Mesendoderm (in vitro differentiated cells): Measurements from ENCODE around the gene TSPAN18.

Experiments used
- DNase-seq: peaks from one replicate; pipeline ENCODE4 v3.0.0; 2013
- H2AK5ac ChIP-seq: 2 replicates; pipeline ENCODE4 v1.6.1; 2013; ENCODE audit warnings: low read length, inconsistent platforms
- H2BK120ac ChIP-seq: 2 replicates; pipeline ENCODE4 v1.6.1; 2013; ENCODE audit warnings: low read depth, mild to moderate bottlenecking, low read length, moderate library complexity, mixed read lengths
- H2BK15ac ChIP-seq: replicated peaks from 2 replicates; pipeline ENCODE4 v1.6.1; 2013; ENCODE audit warnings: low read depth, mild to moderate bottlenecking, moderate library complexity
- H2BK5ac ChIP-seq: 2 replicates; pipeline ENCODE4 v1.6.1; 2013; ENCODE audit warnings: low read length, inconsistent platforms
- H3K18ac ChIP-seq: 2 replicates; pipeline ENCODE4 v1.6.1; 2013; ENCODE audit warnings: mild to moderate bottlenecking, low read length, mixed read lengths
- H3K23ac ChIP-seq: one replicate; pipeline ENCODE4 v1.6.1; 2013; ENCODE audit warnings: low read length
- H3K27ac ChIP-seq: 2 replicates; pipeline ENCODE4 v1.5.1; 2013; ENCODE audit warnings: low read depth, mild to moderate bottlenecking, inconsistent platforms, low read length, moderate library complexity
- H3K27me3 ChIP-seq: 2 replicates; pipeline ENCODE4 v1.6.1; 2013; ENCODE audit warnings: low read length, control low read depth, mild to moderate bottlenecking, inconsistent platforms; ENCODE audit not compliant: insufficient read depth, poor library complexity
- H3K36me3 ChIP-seq: 2 replicates; pipeline ENCODE4 v1.6.1; 2013; ENCODE audit warnings: low read length, inconsistent platforms; ENCODE audit not compliant: control insufficient read depth, insufficient read depth
- H3K4ac ChIP-seq: one replicate; pipeline ENCODE4 v1.6.1; 2013; ENCODE audit warnings: low read depth, mild to moderate bottlenecking, low read length, moderate library complexity
- H3K4me1 ChIP-seq: 2 replicates; pipeline ENCODE4 v1.6.1; 2013; ENCODE audit warnings: low read depth, low read length, inconsistent platforms; ENCODE audit not compliant: control insufficient read depth
- H3K4me2 ChIP-seq: 2 replicates; pipeline ENCODE4 v1.6.1; 2013; ENCODE audit warnings: low read length
- H3K4me3 ChIP-seq: 2 replicates; pipeline ENCODE4 v1.5.1; 2013; ENCODE audit warnings: mild to moderate bottlenecking, low read length
- H3K56ac ChIP-seq: one replicate; pipeline ENCODE4 v1.6.1; 2013; ENCODE audit warnings: low read length
- H3K79me1 ChIP-seq: 2 replicates; pipeline ENCODE4 v1.6.1; 2013; ENCODE audit warnings: low read length, inconsistent platforms
- H3K79me2 ChIP-seq: 2 replicates; pipeline ENCODE4 v1.6.1; 2013; ENCODE audit warnings: mild to moderate bottlenecking, low read length; ENCODE audit not compliant: control insufficient read depth, insufficient read depth
- H3K9ac ChIP-seq: 2 replicates; pipeline ENCODE4 v1.6.1; 2013; ENCODE audit warnings: low read length, inconsistent platforms
- H4K5ac ChIP-seq: one replicate; pipeline ENCODE4 v1.6.1; 2013; ENCODE audit warnings: low read length
- H4K8ac ChIP-seq: one replicate; pipeline ENCODE4 v1.6.1; 2013; ENCODE audit warnings: low read depth, mild to moderate bottlenecking, control low read depth, low read length, moderate library complexity
- WGBS: extraction: QIAGEN DNeasy Blood & Tissue Kit; methylation state at CpG from one replicate; pipeline ENCODE4 v1.1.7; 2013; ENCODE audit warnings: low lambda C conversion rate, missing lambda C conversion rate; ENCODE audit not compliant: insufficient coverage; ENCODE audit errors: extremely low coverage; 5-methylcytosine and 5-hydroxymethylcytosine counted together

TSPAN18 gene

GRCh38 chr11:44835296-44835695, 108.5 kb downstream of the TSPAN18 start:
- no peak overlapping the region for H3K18ac ChIP-seq
- no CpG with 5 or more reads among the region's 4 CpGs for WGBS
- H2BK120ac ChIP-seq: no peak overlapping the region
- no peak overlapping the region for H3K4ac ChIP-seq
- no peaks in the 10 kb centered on the region for H3K27me3 ChIP-seq
- H3K4me3 ChIP-seq: no peak overlapping the region
- H3K79me2 ChIP-seq: no peaks in the 10 kb centered on the region
- no peak overlapping the region for H4K5ac ChIP-seq
- no peak overlapping the region for H2AK5ac ChIP-seq
- H3K4me2 ChIP-seq: no peak overlapping the region
- H3K36me3 ChIP-seq: no peaks in the 10 kb centered on the region
- H4K8ac ChIP-seq: no peak overlapping the region
- DNase-seq: no peak
- H2BK15ac ChIP-seq: no peak overlapping the region
- no peak overlapping the region for H3K23ac ChIP-seq
- no peak overlapping the region for H2BK5ac ChIP-seq
- no peaks in the 10 kb centered on the region for H3K79me1 ChIP-seq
- H3K27ac ChIP-seq: no peak overlapping the region
- no peak overlapping the region for H3K9ac ChIP-seq
- peaks cover 14% of the 10 kb centered on the region for H3K4me1 ChIP-seq
- H3K56ac ChIP-seq: no peak overlapping the region

- H2BK15ac ChIP-seq: no peak overlapping the region
- no peak overlapping the region for H2AK5ac ChIP-seq
- DNase-seq: no peak
- no peaks in the 10 kb centered on the region for H3K27me3 ChIP-seq
- no peak overlapping the region for H3K18ac ChIP-seq
- no peak overlapping the region for H4K5ac ChIP-seq
- H4K8ac ChIP-seq: no peak overlapping the region
- no peak overlapping the region for H2BK5ac ChIP-seq
- WGBS: no CpG with 5 or more reads among the region's 4 CpGs
- no peak overlapping the region for H3K9ac ChIP-seq
- H3K4me1 ChIP-seq: peaks cover 14% of the 10 kb centered on the region
- H3K4me2 ChIP-seq: no peak overlapping the region
- H3K23ac ChIP-seq: no peak overlapping the region
- no peaks in the 10 kb centered on the region for H3K79me1 ChIP-seq
- H3K27ac ChIP-seq: no peak overlapping the region
- H3K4me3 ChIP-seq: no peak overlapping the region
- no peaks in the 10 kb centered on the region for H3K79me2 ChIP-seq
- no peak overlapping the region for H3K4ac ChIP-seq
- H2BK120ac ChIP-seq: no peak overlapping the region
- H3K56ac ChIP-seq: no peak overlapping the region
- H3K36me3 ChIP-seq: no peaks in the 10 kb centered on the region
Measured at GRCh38 chr11:44835938-44836337, 109.2 kb downstream of the TSPAN18 start.

- H3K27ac ChIP-seq: no peak overlapping the region
- H4K8ac ChIP-seq: no peak overlapping the region
- H3K9ac ChIP-seq: no peak overlapping the region
- no CpG with 5 or more reads among the region's 1 CpG for WGBS
- no peak overlapping the region for H2BK120ac ChIP-seq
- H3K4me2 ChIP-seq: no peak overlapping the region
- no peak overlapping the region for H2AK5ac ChIP-seq
- H3K4me1 ChIP-seq: peaks cover 14% of the 10 kb centered on the region
- H2BK15ac ChIP-seq: no peak overlapping the region
- no peaks in the 10 kb centered on the region for H3K79me2 ChIP-seq
- no peak overlapping the region for H3K23ac ChIP-seq
- no peak overlapping the region for H3K18ac ChIP-seq
- DNase-seq: no peak
- H3K36me3 ChIP-seq: no peaks in the 10 kb centered on the region
- H3K4ac ChIP-seq: no peak overlapping the region
- H4K5ac ChIP-seq: no peak overlapping the region
- no peak overlapping the region for H2BK5ac ChIP-seq
- no peaks in the 10 kb centered on the region for H3K27me3 ChIP-seq
- H3K4me3 ChIP-seq: no peak overlapping the region
- no peak overlapping the region for H3K56ac ChIP-seq
- H3K79me1 ChIP-seq: no peaks in the 10 kb centered on the region
Measured at GRCh38 chr11:44837661-44838060, 110.9 kb downstream of the TSPAN18 start.

- Histone ChIP-seq H2BK15ac (no peak overlapping the region), H4K8ac (no peak overlapping the region), H2AK5ac (no peak overlapping the region), H3K27ac (no peak overlapping the region), H3K27me3 (no peaks in the 10 kb centered on the region), H3K4ac (no peak overlapping the region), H3K23ac (no peak overlapping the region), H3K79me1 (no peaks in the 10 kb centered on the region), H3K4me1 (peaks cover 11% of the 10 kb centered on the region), H3K79me2 (no peaks in the 10 kb centered on the region), H3K56ac (no peak overlapping the region), H2BK5ac (no peak overlapping the region), H3K4me3 (no peak overlapping the region), H3K4me2 (no peak overlapping the region), H3K36me3 (no peaks in the 10 kb centered on the region), H2BK120ac (no peak overlapping the region), H4K5ac (no peak overlapping the region), H3K9ac (no peak overlapping the region), H3K18ac (no peak overlapping the region)
- WGBS: no CpG with 5 or more reads among the region's 6 CpGs
- no peak for DNase-seq
Measured at GRCh38 chr11:44839458-44840084, 112.8 kb downstream of the TSPAN18 start.

DNA sequence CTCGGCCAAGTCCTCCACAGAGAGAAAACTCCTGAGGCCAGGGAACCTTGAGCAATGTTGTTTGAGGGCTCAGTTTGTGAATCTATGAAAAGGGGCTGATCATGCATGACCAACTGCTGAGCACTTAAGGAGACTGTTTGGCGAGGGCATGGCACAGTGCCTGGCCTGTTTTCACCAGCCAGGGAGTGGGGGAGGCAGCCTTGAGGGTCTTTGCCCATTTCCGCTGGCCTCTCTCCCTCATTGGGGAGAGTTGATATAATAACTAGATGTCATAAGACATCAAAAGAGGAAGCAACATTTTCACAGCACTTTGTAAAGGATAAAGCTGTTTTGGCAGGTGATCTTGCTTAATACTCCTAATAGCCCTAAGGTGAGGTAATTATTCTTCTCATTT, 113.3 kb downstream of the TSPAN18 start:
- H3K56ac ChIP-seq: peak overlapping the region; percentile 25
- no peaks in the 10 kb centered on the region for H3K27me3 ChIP-seq
- H2BK120ac ChIP-seq: no peak overlapping the region
- H4K5ac ChIP-seq: no peak overlapping the region
- H4K8ac ChIP-seq: no peak overlapping the region
- H3K18ac ChIP-seq: no peak overlapping the region
- no peaks in the 10 kb centered on the region for H3K79me1 ChIP-seq
- H3K4ac ChIP-seq: no peak overlapping the region
- H3K4me3 ChIP-seq: no peak overlapping the region
- H3K9ac ChIP-seq: no peak overlapping the region
- H3K4me1 ChIP-seq: peaks cover 6% of the 10 kb centered on the region
- no peak overlapping the region for H2BK5ac ChIP-seq
- no peak overlapping the region for H3K4me2 ChIP-seq
- H3K36me3 ChIP-seq: no peaks in the 10 kb centered on the region
- H2AK5ac ChIP-seq: no peak overlapping the region
- no peak overlapping the region for H2BK15ac ChIP-seq
- H3K23ac ChIP-seq: no peak overlapping the region
- no CpG with 5 or more reads among the region's 3 CpGs for WGBS
- no peak overlapping the region for H3K27ac ChIP-seq
- H3K79me2 ChIP-seq: no peaks in the 10 kb centered on the region
- no peak for DNase-seq
